CD4-positive, CD25-positive, alpha-beta regulatory T cell (primary cell): ENCODE results near the gene UQCRC2. TPM values are rescaled to one million over a fixed set of nuclear protein-coding genes. Genes with fewer than 3 reads are reported as not detected.

ENCODE experiments used
- ATAC-seq, 2 donors: fragments of 150-1000 bp; cut with Tn5 transposase; one replicate each; pipeline ENCODE4 v1.10.0; 2021; ENCODE audit warnings: low read depth in 2 of 2, moderate number of reproducible peaks in 2 of 2, moderate library complexity in 1 of 2
- DNase-seq, 3 donors: peaks; one replicate each; pipeline versions ENCODE4 v3.0.0 to v3.0.0-alpha.2; 2012 to 2022; ENCODE audit warnings: mixed read lengths in 1 of 3
- H3K27ac ChIP-seq: one replicate; pipeline ENCODE4 v1.7.0; 2013; ENCODE audit warnings: mild to moderate bottlenecking, low read length; ENCODE audit not compliant: insufficient read depth, poor library complexity, severe bottlenecking
- H3K27me3 ChIP-seq: one replicate; pipeline ENCODE4 v1.7.0; 2013; ENCODE audit warnings: low read length; ENCODE audit not compliant: control insufficient read depth, insufficient read depth
- H3K36me3 ChIP-seq: one replicate; pipeline ENCODE4 v1.7.0; 2013; ENCODE audit warnings: mild to moderate bottlenecking, low read length, moderate library complexity; ENCODE audit not compliant: control insufficient read depth, insufficient read depth
- H3K4me1 ChIP-seq: 2 replicates; pipeline ENCODE4 v1.7.0; 2013; ENCODE audit warnings: mild to moderate bottlenecking, low read length; ENCODE audit not compliant: insufficient read depth, control insufficient read depth, poor library complexity, severe bottlenecking
- H3K4me3 ChIP-seq: one replicate; pipeline ENCODE4 v1.7.0; 2013; ENCODE audit warnings: low read depth, mild to moderate bottlenecking, low read length, moderate library complexity
- H3K9me3 ChIP-seq, 2 experiments: 1 replicate in 1 of 2; 2 replicates in 1 of 2; pipeline ENCODE4 v1.7.0; 2013; ENCODE audit warnings: low read length in 2 of 2, mild to moderate bottlenecking in 1 of 2, moderate library complexity in 1 of 2; ENCODE audit not compliant: control insufficient read depth in 2 of 2
- H3K27ac Mint-ChIP-seq, 3 donors: one replicate each; pipeline ENCODE4 v1.8.0; 2020 to 2022; ENCODE audit warnings: mild to moderate bottlenecking in 3 of 3, mixed read lengths in 3 of 3, moderate library complexity in 2 of 3
- H3K27me3 Mint-ChIP-seq: one replicate; pipeline ENCODE4 v1.8.0; 2022; ENCODE audit warnings: mild to moderate bottlenecking, mixed read lengths
- H3K36me3 Mint-ChIP-seq: one replicate; pipeline ENCODE4 v1.8.0; 2020; ENCODE audit warnings: mixed read lengths
- H3K4me1 Mint-ChIP-seq, 4 donors: one replicate each; pipeline ENCODE4 v1.8.0; 2020 to 2022; ENCODE audit warnings: mixed read lengths in 4 of 4, mild to moderate bottlenecking in 1 of 4
- H3K4me3 Mint-ChIP-seq, 4 donors: one replicate each; pipeline ENCODE4 v1.8.0; 2020 to 2022; ENCODE audit warnings: mild to moderate bottlenecking in 4 of 4, mixed read lengths in 4 of 4, moderate library complexity in 3 of 4
- H3K9me3 Mint-ChIP-seq, 7 donors: one replicate each; pipeline ENCODE4 v1.8.0; 2020 to 2022; ENCODE audit warnings: mixed read lengths in 7 of 7, mild to moderate bottlenecking in 3 of 7, moderate library complexity in 2 of 7
- polyA plus RNA-seq, 4 donors: library from polyadenylated mRNA; unstranded; fragments of 300-500 nt; fragmentation: Illumina TruSeq; gene quantifications; one replicate each; pipeline ENCODE4 v1.2.3, GENCODE V29; 2021
- total RNA-seq: library from RNA; stranded (reverse); gene quantifications from one replicate; pipeline ENCODE4 v1.2.3, GENCODE V29; 2022

The UQCRC2 gene
- total and polyA plus RNA-seq, 5 donors from 2014 or later: 164 to 218 (median 205) TPM

DNA sequence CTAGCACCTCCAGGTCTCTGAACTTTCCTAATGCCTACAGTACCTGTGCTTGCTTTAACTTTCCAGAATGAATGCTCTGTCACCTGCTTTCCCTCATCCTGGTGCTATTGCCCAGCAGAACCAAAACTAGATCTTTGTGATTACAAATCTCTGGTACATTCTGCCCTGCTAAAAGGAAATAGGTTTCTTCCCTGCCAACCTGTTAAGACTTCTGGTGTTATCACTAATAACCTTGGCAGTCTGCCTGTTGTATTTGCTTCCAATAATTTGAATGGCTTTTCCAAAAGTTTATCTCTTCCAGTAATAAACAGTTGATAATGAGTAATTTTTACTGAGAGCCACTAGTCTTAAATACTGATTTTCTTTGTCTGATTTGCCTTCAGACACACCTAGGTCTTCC lies 32.4 kb downstream of the UQCRC2 start:
- peak overlapping the region in 2 of 3 donors; percentile 17 to 25 for H3K27ac Mint-ChIP-seq
- no peaks in the 10 kb centered on the region for H3K27me3 Mint-ChIP-seq
- Histone ChIP-seq H3K9me3 (no peaks in the 10 kb centered on the region), H3K27me3 (no peaks in the 10 kb centered on the region), H3K4me1 (peaks cover 11% of the 10 kb centered on the region), H3K27ac (no peak overlapping the region), H3K36me3 (peaks cover 38% of the 10 kb centered on the region), H3K4me3 (no peak overlapping the region)
- peaks cover 35% of the 10 kb centered on the region for H3K36me3 Mint-ChIP-seq
- no peaks in the 10 kb centered on the region for H3K9me3 Mint-ChIP-seq
- DNase-seq: no peak
- H3K4me1 Mint-ChIP-seq: peaks cover 9 to 26% (median 13%) of the 10 kb centered on the region in 4 donors
- no peak overlapping the region for H3K4me3 Mint-ChIP-seq
- ATAC-seq: no peak

DNA sequence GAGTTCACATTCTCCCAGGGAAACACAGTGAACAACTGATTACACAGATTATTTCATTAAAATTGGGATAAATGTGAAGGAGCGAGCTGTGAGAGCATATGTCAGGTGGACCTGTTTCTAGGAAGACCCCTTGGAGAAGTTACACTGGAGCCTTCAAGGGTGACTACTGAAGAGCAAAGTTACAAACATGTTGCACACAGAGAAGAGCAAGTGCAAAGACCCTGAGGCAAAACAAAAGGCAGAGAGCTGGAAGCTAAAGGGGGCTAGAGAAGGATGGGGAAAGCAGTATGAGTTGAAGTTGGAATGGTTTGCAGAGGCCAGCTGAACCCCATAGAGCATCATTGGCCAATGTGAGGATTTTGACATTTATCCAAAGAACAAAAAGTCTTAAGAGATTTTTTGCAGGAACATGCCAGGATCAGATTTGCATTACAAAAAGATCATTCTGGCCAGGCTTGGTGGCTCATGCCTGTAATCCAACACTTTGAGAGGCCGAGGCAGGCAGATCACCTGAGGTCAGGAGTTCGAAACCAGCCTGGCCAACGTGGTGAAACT lies 33.6 kb downstream of the UQCRC2 start:
- H3K9me3 ChIP-seq: no peaks in the 10 kb centered on the region
- ATAC-seq (no peak), DNase-seq (no peak)
- Mint-ChIP-seq H3K4me3 (no peak overlapping the region), H3K27ac (no peak overlapping the region), H3K4me1 (peaks cover 17 to 38% (median 20%) of the 10 kb centered on the region in 4 donors), H3K36me3 (peaks cover 28% of the 10 kb centered on the region), H3K27me3 (no peaks in the 10 kb centered on the region), H3K9me3 (no peaks in the 10 kb centered on the region)
- no peak overlapping the region for H3K27ac ChIP-seq
- H3K4me3 ChIP-seq: no peak overlapping the region
- H3K36me3 ChIP-seq: peaks cover 27% of the 10 kb centered on the region
- H3K27me3 ChIP-seq: no peaks in the 10 kb centered on the region
- H3K4me1 ChIP-seq: peaks cover 23% of the 10 kb centered on the region

DNA sequence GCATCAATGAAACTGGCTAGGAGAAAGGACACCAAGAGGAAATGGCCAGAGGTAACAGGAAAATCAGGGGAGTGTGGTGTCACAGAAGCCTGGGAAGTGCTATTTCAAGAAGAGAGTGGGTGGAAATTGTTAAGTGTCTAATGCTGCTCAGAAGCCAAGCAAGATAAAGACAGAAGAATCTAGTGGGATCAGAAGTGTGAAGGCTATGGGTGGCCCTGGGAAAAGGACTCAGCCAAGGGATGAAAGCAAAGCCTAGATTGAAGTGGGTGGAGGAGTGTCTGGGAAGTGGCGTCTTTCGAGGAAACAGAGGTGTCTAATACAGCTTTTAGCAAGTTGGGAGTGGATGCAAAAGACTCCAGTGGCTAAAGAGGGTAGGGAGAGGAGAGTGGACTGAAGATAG lies 34.3 kb downstream of the UQCRC2 start:
- no peaks in the 10 kb centered on the region for H3K9me3 ChIP-seq
- H3K4me3 ChIP-seq: no peak overlapping the region
- peaks cover 21% of the 10 kb centered on the region for H3K36me3 ChIP-seq
- peak overlapping the region in 1 of 3 donors; percentile 69 for H3K27ac Mint-ChIP-seq
- H3K4me3 Mint-ChIP-seq: no peak overlapping the region
- peaks cover 15 to 45% (median 22%) of the 10 kb centered on the region in 4 donors for H3K4me1 Mint-ChIP-seq
- no peak for ATAC-seq
- H3K4me1 ChIP-seq: peaks cover 29% of the 10 kb centered on the region
- no peak for DNase-seq
- H3K27me3 Mint-ChIP-seq: no peaks in the 10 kb centered on the region
- peaks cover 22% of the 10 kb centered on the region for H3K36me3 Mint-ChIP-seq
- H3K27ac ChIP-seq: no peak overlapping the region
- no peaks in the 10 kb centered on the region for H3K9me3 Mint-ChIP-seq
- H3K27me3 ChIP-seq: no peaks in the 10 kb centered on the region

DNA sequence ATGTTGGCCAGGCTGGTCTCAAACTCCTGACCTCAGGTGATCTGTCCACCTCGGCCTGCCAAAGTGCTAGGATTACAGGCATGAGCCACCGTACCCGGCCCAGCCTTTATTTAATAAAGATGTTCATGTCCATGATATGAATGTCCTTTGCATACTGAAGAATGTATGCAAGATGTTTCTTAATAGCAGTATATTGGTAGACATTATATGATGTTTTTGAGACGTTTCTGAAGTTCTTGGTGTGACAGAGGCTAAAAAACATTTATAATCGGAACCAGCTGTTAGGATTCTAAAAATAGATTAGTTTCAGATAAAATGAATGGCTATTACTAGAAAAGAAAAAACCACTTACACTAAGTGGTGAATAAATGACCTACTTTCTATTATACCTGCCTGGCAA lies 36.0 kb downstream of the UQCRC2 start:
- Mint-ChIP-seq H3K27me3 (no peaks in the 10 kb centered on the region), H3K27ac (peak overlapping the region in 1 of 3 donors; percentile 38), H3K36me3 (peaks cover 14% of the 10 kb centered on the region), H3K4me1 (peaks cover 15 to 46% (median 25%) of the 10 kb centered on the region in 4 donors), H3K4me3 (no peak overlapping the region), H3K9me3 (no peaks in the 10 kb centered on the region)
- DNase-seq (no peak), ATAC-seq (no peak)
- Histone ChIP-seq H3K4me3 (no peak overlapping the region), H3K9me3 (no peaks in the 10 kb centered on the region), H3K27ac (no peak overlapping the region), H3K4me1 (peaks cover 29% of the 10 kb centered on the region), H3K36me3 (peaks cover 9% of the 10 kb centered on the region), H3K27me3 (no peaks in the 10 kb centered on the region)

DNA sequence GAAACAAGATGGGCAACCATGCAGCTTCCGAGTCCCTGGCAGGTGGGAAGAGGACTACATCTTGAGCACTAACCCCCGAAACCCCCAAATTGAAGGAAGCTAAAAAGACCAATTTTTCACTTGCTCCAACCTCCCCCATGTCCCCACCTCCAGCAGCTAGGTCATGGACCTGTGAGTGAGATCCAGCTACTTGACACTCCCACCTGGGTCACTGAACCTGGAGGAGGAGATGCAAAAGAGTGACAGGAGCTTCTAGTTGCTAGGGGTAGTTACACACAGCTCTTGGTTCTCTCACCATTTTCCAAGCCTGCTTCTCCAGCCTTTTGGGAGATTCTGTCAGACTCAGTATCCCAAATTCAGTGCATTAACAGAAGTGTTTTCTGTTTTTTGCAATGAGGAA lies 36.6 kb downstream of the UQCRC2 start:
- H3K9me3 ChIP-seq: no peaks in the 10 kb centered on the region
- Mint-ChIP-seq H3K4me3 (peak overlapping the region in 1 of 4 donors; percentile 32), H3K36me3 (peaks cover 9% of the 10 kb centered on the region), H3K9me3 (no peaks in the 10 kb centered on the region), H3K27ac (peak overlapping the region in 1 of 3 donors; percentile 38), H3K4me1 (peaks cover 15 to 46% (median 25%) of the 10 kb centered on the region in 4 donors), H3K27me3 (no peaks in the 10 kb centered on the region)
- peaks cover 3% of the 10 kb centered on the region for H3K36me3 ChIP-seq
- ATAC-seq: no peak
- H3K4me3 ChIP-seq: no peak overlapping the region
- no peak for DNase-seq
- no peak overlapping the region for H3K27ac ChIP-seq
- H3K4me1 ChIP-seq: peaks cover 29% of the 10 kb centered on the region
- H3K27me3 ChIP-seq: no peaks in the 10 kb centered on the region

DNA sequence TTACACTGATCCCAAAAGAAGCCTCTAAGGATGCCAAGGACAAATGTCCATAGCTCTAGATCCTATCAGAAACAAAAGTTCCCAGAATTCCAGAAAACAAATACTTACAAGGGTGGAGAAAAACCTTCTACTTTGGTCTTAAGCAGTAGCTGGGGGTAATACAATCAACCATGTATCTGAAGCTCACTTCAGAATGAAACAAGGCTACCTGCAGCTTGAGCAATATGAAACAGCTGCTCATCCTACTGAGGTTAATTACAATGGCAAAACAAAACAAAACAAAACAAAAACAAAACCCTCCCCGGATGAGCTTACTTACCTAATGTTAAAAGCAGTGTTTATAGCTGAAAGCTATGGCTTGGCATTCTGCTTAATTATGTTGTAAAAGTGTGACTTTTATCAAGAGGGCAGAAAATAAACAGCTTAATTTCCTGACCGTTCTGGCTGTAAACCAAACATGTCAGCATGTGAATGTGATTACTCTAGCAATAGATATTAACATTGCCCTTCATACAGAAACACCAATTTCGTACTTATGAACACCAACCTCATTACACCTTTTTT lies 37.3 kb downstream of the UQCRC2 start:
- Histone ChIP-seq H3K36me3 (no peaks in the 10 kb centered on the region), H3K27me3 (no peaks in the 10 kb centered on the region), H3K9me3 (no peaks in the 10 kb centered on the region), H3K4me1 (peaks cover 29% of the 10 kb centered on the region), H3K4me3 (no peak overlapping the region), H3K27ac (no peak overlapping the region)
- no peak for ATAC-seq
- H3K27me3 Mint-ChIP-seq: no peaks in the 10 kb centered on the region
- peaks cover 5% of the 10 kb centered on the region for H3K36me3 Mint-ChIP-seq
- H3K9me3 Mint-ChIP-seq: no peaks in the 10 kb centered on the region
- peaks cover 15 to 46% (median 25%) of the 10 kb centered on the region in 4 donors for H3K4me1 Mint-ChIP-seq
- H3K27ac Mint-ChIP-seq: peak overlapping the region in 1 of 3 donors; percentile 80
- no peak for DNase-seq
- no peak overlapping the region for H3K4me3 Mint-ChIP-seq

DNA sequence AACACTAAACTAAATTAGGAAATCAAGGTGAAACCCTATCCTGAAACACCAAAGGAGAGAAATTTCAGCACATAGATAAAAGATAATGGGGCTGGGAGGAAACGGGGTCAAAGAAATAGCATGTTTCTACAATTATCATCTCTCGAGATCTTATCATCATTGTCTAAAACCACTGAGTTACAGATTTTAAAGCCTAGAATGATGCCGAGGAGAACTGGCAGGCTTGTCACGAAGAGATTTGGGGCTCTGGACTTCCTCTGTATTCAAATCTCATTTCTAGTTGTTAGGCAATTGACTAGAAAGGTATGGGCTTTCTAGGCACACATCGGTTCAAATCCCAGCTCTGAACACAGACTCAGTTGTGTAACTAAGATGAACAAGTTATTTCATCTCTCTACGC lies 38.5 kb downstream of the UQCRC2 start:
- Mint-ChIP-seq H3K9me3 (no peaks in the 10 kb centered on the region), H3K27me3 (no peaks in the 10 kb centered on the region), H3K27ac (peak overlapping the region in 2 of 3 donors; percentile 56 to 73), H3K4me1 (peaks cover 15 to 40% (median 25%) of the 10 kb centered on the region in 4 donors), H3K4me3 (no peak overlapping the region), H3K36me3 (peaks cover 3% of the 10 kb centered on the region)
- peak overlapping the region; percentile 4 for H3K4me3 ChIP-seq
- no peaks in the 10 kb centered on the region for H3K27me3 ChIP-seq
- no peaks in the 10 kb centered on the region for H3K36me3 ChIP-seq
- ATAC-seq (no peak), DNase-seq (peak in 1 of 3 donors; percentile 31)
- no peaks in the 10 kb centered on the region for H3K9me3 ChIP-seq
- peaks cover 29% of the 10 kb centered on the region for H3K4me1 ChIP-seq
- H3K27ac ChIP-seq: no peak overlapping the region
